CD4-positive, alpha-beta T cell treated with Interleukin-10 for 1 hour (primary cell): ENCODE data around the gene CYP24A1.

Source experiments
- DNase-seq: peaks from one replicate; pipeline ENCODE4 v3.0.0-alpha.2; 2020

The CYP24A1 gene

DNA sequence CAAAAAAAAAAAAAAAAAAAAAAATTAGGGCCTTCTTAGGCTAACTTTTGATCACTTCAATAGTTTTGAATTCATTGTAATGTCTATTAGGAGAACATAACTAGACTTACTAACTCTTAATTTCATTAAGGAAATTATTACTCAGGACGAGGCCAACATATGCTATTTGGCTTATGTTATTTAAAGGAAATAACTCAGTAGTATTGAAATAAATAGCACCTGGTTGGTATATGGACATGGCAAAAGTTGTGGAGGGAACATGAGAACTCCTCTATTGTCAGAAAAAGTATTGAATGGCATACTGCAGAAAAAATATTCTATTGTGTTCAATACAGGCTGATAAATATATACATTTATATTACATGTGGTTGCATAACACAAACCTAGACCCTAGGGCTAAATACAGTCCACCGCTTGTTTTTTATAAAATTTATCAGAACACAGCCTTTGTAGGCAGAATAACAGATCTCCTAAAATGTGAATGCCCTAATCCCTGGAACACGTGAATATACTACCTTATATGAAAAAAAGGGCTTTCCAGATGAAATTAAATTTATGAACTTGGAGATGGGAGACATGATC is 18.0 kb downstream of the CYP24A1 start:
- no peak for DNase-seq

GRCh38 chr20:54154439-54154838 is 19.3 kb downstream of the CYP24A1 start:
- no peak for DNase-seq

DNA sequence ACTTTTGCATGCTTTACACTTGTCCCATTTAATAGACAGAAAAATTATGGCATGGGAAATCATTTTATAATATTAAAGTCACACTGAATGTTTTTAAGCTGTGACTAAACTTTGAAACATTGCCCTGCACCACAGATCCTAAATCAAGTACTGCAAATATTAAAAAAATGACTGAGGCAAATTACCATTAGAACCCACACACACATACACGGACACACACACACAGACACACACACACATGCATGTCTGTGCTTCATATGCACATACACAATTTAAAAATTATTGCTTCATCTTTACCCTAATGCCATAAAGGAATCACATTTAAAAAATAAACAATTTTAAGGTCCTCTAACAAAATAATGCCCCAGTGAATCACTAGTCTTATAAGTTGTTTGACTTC is 19.9 kb downstream of the CYP24A1 start:
- DNase-seq: no peak

DNA sequence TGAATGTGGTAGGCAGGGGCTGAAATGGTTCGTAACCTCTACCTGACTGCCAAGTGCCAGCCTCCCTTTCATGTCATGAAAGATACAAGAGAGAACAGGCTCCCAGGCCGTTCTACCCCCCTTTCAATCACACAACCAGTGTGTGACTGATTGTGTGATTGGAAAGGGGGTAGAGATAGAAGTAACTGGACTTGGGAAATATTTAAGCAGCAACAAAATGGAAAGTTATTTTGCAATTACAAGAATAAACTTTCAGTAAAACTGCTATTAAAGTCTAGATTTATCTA is 20.8 kb downstream of the CYP24A1 start:
- no peak for DNase-seq

DNA sequence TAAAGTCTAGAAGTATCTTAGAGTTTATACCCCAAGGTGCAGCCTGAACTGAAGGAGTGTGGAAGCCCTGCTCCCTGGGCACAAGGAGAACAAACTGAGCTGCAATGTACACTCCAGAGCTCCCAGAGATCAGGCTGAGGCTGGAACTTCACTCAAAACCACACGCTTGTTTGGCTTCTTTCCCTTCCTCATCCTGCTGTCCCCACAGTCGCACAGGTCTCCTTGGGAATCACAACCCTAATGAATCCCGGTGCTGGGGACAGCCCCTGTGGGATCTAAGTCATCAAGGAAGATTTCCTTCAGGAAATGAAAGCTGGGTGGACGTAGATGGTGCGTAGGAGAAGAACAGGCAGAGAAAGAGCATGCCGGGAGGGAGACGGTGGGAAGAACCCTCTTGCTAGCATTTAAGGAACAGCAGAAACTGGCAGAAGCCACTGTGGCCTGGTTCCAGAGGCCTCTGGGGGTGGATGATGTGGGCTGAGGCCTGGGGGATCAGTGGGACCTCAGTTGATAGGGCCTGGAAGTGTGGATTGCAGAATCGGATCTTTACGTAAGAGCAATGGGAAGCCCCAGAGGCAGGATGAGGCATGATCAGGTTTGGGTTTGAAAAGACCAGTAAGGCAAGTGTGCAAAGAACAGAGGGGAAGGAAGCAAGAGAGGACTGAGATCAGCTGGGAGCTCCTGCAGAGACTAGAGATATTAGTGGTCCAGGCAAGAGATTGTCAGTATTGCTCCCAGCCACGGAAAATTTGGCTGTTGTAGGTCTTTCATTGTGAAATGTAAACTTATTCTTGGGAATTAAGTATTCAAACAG is 21.4 kb downstream of the CYP24A1 start:
- no peak for DNase-seq

- no peak for DNase-seq
These were observed 22.1 kb downstream of the CYP24A1 start for GRCh38 chr20:54151511-54152226.

GRCh38 chr20:54151075-54151439 is 22.7 kb downstream of the CYP24A1 start:
- DNase-seq: no peak

DNA sequence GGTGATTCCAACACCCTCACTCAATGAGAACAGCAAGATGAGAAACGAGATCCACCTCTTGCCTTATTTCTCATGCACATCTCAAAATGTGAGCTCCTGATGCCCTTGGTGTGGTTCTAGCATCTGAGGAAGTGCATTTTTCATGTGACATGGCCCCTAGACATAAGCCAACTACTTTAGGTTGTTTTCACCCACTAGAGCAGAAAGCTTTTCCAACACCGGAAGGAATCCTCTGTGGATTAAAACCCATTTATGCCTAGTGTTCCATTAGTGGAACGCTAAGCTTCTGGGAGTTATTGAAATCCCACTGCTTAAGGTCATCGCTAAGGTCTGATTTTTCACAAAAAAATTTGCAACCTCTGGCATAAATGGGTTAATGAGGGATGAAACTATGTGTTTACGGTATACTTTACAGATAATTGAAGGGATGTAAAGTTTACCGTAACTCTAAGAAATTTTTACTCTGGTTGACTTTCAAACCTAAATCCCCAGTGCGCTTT is 24.0 kb downstream of the CYP24A1 start:
- DNase-seq: no peak

DNA sequence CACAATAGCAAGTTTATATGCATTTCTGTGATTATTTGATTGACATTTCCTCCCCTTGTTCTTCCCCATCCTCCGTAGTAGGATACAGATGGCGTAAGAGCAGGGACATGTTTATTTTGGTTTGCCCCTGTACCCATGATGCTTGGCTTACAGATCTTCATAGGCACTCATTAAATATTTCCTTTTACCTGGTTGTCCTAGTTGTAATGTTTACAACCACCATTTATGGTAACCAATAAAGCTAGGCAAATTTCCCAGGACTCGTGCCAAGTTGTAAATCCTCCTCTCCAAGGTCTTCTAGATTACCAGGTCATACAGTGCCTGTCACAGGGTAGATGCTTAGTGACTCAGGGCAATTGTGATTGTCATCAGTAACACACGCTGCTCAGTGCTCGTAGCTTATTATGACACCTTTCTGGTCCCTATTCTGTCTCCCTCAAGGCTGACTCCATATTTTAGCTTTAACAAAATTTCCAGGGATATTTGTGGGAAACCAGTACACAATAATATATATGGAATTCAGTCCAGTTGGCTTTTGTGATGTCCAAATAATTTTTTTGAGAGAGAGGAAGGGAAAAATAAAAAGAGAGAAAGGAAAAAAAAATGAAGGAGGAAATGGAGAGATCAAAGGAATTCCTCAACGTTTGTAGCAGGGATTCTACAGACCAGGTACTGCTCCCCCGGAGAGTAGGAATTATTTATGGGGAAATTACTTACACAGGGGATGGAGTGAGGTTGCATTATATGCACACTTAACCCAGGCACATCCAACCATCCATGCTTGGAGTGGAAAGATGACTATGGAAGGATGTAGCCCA is 24.6 kb downstream of the CYP24A1 start:
- no peak for DNase-seq

- no peak for DNase-seq
These were observed 27.1 kb downstream of the CYP24A1 start for GRCh38 chr20:54146672-54147071.

GRCh38 chr20:54144847-54145414 is 28.9 kb downstream of the CYP24A1 start:
- DNase-seq: no peak

DNA sequence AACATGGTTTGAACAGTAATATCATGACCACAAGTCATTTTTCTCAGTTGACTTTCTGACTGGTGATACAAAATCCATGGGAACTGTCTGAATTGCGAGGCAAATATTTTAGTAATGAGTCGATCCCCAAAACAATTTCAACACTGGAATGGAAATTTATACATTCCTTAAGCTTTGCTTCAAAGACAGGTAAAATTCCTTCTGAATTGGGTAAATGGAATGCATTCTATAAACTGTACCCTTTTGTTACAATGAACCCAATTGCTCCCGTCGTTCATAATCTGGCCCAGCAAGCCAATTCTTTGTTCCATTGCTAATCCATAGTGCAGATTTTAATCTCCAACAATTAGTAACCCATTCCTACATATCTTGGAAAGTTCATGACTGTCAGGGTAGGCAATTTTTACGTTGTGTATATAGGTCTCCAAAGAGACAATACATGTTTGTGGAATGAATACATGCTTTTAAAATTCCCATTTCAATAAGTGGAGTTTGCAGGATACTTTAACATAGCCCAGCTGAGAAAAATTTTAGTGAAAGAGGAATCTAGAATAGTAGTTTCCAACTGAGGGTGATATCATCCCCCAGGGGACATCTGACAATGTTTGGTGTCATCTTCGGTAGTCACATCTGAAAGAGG is 32.7 kb downstream of the CYP24A1 start:
- no peak for DNase-seq

GRCh38 chr20:54140486-54140885 is 33.3 kb downstream of the CYP24A1 start:
- no peak for DNase-seq

DNA sequence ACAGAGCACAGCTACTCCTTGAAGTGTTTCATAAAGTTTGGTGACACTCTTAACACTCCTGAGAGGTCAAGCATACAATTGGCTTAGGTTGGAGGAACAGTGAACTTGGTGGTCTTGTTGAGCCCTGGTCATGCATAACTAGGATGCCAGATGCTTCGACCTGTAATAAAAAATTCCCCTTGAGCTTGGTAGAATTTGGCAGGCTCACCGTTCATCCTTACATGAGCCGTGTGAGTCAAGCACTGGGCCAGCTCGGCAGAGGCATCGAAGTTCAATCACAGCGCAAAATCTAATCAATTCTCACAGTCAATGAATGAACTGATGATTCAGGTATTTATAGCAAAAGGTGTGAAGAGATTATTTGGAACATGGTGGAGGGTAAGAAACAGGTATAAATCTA is 33.7 kb downstream of the CYP24A1 start:
- no peak for DNase-seq

DNA sequence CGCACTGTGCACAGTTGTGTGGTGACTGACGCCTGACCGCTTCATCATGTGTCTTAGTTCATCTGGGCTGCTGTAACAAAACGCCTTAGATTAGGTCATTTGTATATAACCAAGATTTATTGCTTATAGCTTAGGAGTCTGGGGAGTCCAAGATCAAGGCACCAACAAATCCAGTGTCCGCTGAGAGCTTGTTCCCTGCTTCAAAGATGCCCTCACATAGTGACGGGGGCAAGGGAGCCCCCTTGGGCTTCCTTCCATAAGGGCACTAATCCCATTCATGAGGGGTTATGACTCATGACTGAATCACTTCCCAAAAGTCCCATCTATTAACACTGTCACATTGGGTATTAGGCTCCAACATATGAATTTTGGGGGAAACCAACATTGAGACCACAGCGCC is 34.6 kb downstream of the CYP24A1 start:
- DNase-seq: no peak

DNA sequence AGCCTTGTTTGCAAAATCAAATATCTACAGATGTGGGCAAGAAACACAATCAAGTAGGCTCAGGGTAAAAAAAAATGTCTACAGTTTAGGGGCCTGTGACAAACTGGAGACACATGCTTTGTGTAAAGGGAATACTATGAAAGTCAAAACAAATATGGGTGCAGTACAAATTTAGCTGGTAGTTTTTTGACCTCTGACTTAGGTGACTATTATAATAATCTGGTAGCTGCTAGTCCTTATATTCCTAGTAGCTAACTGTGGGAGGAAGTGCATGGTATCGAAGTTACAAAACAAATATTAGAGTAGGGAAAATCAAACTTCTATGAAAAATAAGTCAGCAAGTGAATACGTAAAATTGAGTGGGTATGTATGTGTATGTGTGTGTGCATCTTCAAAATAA is 35.4 kb downstream of the CYP24A1 start:
- no peak for DNase-seq

DNA sequence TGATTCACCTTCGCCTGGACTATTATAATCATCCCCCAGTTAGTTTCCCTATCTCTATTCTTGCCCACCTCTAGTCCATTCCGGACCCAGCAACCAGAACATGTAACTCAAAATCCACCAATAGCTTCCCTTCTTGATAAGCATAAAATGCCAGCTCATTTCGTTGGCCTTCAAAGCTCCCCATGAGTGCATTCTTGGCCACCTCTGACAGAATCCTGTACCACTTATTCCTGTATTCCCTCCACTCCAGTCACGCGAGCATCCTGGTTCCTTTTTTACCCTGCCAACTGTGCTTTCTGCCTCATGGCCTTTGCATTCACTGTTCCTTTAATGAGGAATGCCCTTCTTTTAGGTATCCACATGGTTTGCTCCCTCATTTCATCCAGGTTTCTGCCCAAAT is 36.7 kb downstream of the CYP24A1 start:
- DNase-seq: no peak

DNA sequence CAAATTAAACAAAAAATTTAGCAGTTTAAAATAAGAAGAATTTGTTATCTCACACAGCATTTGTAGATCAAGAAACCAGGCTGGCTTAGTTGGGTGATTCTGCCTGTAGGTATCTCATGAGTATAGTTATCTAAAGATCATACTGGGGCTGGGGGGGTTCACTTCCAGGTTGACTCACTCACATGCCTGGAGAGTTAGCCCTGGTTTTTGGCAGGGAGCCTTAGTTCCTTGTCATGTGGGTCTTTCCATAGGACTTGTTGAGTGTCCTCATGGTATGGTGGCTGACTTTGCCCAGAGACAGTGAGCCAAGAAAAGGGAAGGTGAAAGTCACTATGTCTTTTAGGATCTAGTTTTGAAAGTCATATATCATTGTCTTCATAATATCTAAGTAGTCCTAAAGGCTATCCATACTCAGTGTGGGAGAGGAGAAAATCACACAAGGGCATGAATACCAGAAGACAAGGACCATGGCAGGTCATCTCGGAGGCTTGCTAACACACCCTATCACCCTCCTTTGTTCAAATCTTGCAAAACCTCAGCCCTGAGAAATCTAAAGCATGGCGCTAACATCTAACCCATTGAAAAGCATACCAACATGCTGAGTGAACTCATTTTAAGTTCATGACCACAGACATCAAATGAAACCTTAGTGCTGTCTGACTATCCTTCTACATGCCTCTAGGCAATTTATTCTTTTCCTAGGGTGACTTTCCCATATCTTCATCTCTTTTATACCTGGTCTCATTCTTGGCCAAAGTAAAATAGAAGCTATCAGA is 39.2 kb downstream of the CYP24A1 start:
- DNase-seq: no peak

GRCh38 chr20:54133434-54134427 is 40.1 kb downstream of the CYP24A1 start:
- no peak for DNase-seq
